CD8-positive, alpha-beta memory T cell (primary cell): Measurements from ENCODE around the gene BFSP2. TPM values are rescaled to one million over a fixed set of nuclear protein-coding genes. Genes with fewer than 3 reads are reported as not detected.

Experiments
- CTCF ChIA-PET: fragments of 350-600 bp; sonication (Branson Sonifier 250); formaldehyde crosslinking; loops from one replicate; lab custom pipeline; 2021; ENCODE audit warnings: antibody characterized with exemption; lab: Charles Lee
- POLR2A ChIA-PET: fragments of 350-600 bp; sonication (Branson Sonifier 250); formaldehyde crosslinking; loops from one replicate; lab custom pipeline; 2021; ENCODE audit warnings: antibody characterized with exemption; lab: Charles Lee
- DNase-seq, 5 donors: peaks; one replicate each; pipeline versions ENCODE4 v3.0.0 to v3.0.0-alpha.2; 2020 to 2022; ENCODE audit warnings: mixed read lengths in 1 of 5
- H3K27ac ChIP-seq: one replicate; pipeline ENCODE4 v1.7.0; 2013; ENCODE audit warnings: low read depth, mild to moderate bottlenecking, low read length, moderate library complexity
- H3K27me3 ChIP-seq: 2 replicates; pipeline ENCODE4 v1.7.0; 2013; ENCODE audit warnings: low read length, mild to moderate bottlenecking; ENCODE audit not compliant: insufficient read depth, poor library complexity, severe bottlenecking
- H3K36me3 ChIP-seq: 2 replicates; pipeline ENCODE4 v1.7.0; 2013; ENCODE audit warnings: mild to moderate bottlenecking, low read length, moderate library complexity; ENCODE audit not compliant: insufficient read depth
- H3K4me1 ChIP-seq: 2 replicates; pipeline ENCODE4 v1.7.0; 2013; ENCODE audit warnings: mild to moderate bottlenecking, low read length, moderate library complexity; ENCODE audit not compliant: insufficient read depth
- H3K4me3 ChIP-seq: 2 replicates; pipeline ENCODE4 v1.7.0; 2013; ENCODE audit warnings: mild to moderate bottlenecking, low read length
- H3K9me3 ChIP-seq: 2 replicates; pipeline ENCODE4 v1.7.0; 2013; ENCODE audit warnings: mild to moderate bottlenecking, low read length
- H3K27ac Mint-ChIP-seq, 8 donors: one replicate each; pipeline ENCODE4 v1.8.0; 2020 to 2021; ENCODE audit warnings: mixed read lengths in 8 of 8, mild to moderate bottlenecking in 6 of 8, inconsistent platforms in 3 of 8, moderate library complexity in 3 of 8
- H3K27me3 Mint-ChIP-seq, 2 donors: one replicate each; pipeline ENCODE4 v1.8.0; 2020 to 2021; ENCODE audit warnings: mixed read lengths in 2 of 2, mild to moderate bottlenecking in 1 of 2, moderate library complexity in 1 of 2
- H3K36me3 Mint-ChIP-seq, 3 donors: one replicate each; pipeline ENCODE4 v1.8.0; 2020 to 2021; ENCODE audit warnings: mixed read lengths in 3 of 3, inconsistent platforms in 1 of 3, mild to moderate bottlenecking in 1 of 3
- H3K4me1 Mint-ChIP-seq, 3 donors: one replicate each; pipeline ENCODE4 v1.8.0; 2020 to 2021; ENCODE audit warnings: mixed read lengths in 3 of 3, inconsistent platforms in 1 of 3, mild to moderate bottlenecking in 1 of 3
- H3K4me3 Mint-ChIP-seq, 7 donors: one replicate each; pipeline ENCODE4 v1.8.0; 2020 to 2021; ENCODE audit warnings: mixed read lengths in 7 of 7, mild to moderate bottlenecking in 6 of 7, moderate library complexity in 4 of 7, inconsistent platforms in 2 of 7
- H3K9me3 Mint-ChIP-seq, 5 donors: one replicate each; pipeline ENCODE4 v1.8.0; 2020 to 2022; ENCODE audit warnings: mixed read lengths in 5 of 5, mild to moderate bottlenecking in 3 of 5, moderate library complexity in 2 of 5, inconsistent platforms in 1 of 5
- polyA plus RNA-seq: library from polyadenylated mRNA; unstranded; fragments of 300-500 nt; fragmentation: Illumina TruSeq; gene quantifications from one replicate; pipeline ENCODE4 v1.2.3, GENCODE V29; 2021
- total RNA-seq, 2 experiments: library from RNA; stranded (reverse); gene quantifications; one replicate each; pipeline ENCODE4 v1.2.3, GENCODE V29; 2021

The BFSP2 gene
- total and polyA plus RNA-seq, 3 experiments from 2014 or later = 0.82 TPM; not detected in 2

DNA sequence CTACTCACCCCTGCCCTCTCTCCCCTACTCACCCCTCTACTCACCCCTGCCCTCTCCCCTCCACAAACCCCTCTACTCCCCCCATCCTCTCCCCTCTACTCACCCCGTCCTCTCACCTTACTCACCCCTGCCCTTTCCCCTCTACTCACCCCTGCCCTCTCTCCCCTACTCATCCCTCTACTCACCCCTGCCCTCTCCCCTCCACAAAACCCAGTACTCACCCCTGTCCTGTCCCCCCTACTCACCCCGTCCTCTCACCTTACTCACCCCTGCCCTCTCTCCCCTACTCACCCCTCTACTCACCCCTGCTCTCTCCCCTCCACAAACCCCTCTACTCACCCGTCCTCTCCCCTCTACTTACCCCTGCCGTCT, 14.2 kb downstream of the BFSP2 start:
- no peaks in the 10 kb centered on the region for H3K9me3 Mint-ChIP-seq
- H3K4me1 Mint-ChIP-seq = peaks cover 0 to 8% (median 5%) of the 10 kb centered on the region in 3 donors
- Histone ChIP-seq H3K36me3 (no peaks in the 10 kb centered on the region), H3K4me1 (no peaks in the 10 kb centered on the region), H3K4me3 (no peak overlapping the region), H3K27me3 (no peaks in the 10 kb centered on the region), H3K9me3 (no peaks in the 10 kb centered on the region), H3K27ac (no peak overlapping the region)
- no peak for DNase-seq
- ChIA-PET CTCF (no interaction called here), POLR2A (no interaction called here)
- no peak overlapping the region for H3K4me3 Mint-ChIP-seq
- no peaks in the 10 kb centered on the region for H3K36me3 Mint-ChIP-seq
- peaks cover 3 to 4% of the 10 kb centered on the region in 2 donors for H3K27me3 Mint-ChIP-seq
- H3K27ac Mint-ChIP-seq = no peak overlapping the region

DNA sequence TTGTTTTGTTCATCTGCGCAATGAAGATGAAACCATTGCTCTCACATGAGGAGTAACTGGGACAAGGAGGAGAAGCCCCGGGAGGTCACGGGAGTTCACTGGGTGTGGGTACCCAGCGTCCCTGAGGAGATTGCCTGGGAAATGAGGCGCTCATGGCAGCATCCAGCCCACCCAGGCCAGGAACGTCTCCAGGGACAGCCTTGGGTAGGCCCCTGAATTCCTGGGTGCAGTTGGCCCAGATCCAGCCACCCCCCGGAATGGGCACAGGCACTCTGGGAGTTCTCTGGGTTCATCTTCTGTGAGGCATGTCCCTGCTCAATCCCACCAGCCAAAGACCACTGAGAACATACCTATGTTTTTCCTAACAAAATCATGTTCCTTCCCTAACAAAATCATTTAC, 18.5 kb downstream of the BFSP2 start:
- Mint-ChIP-seq H3K4me3 (no peak overlapping the region), H3K27me3 (no peaks in the 10 kb centered on the region), H3K36me3 (no peaks in the 10 kb centered on the region), H3K9me3 (no peaks in the 10 kb centered on the region), H3K4me1 (peaks cover 0 to 4% (median 0%) of the 10 kb centered on the region in 3 donors), H3K27ac (no peak overlapping the region)
- Histone ChIP-seq H3K4me1 (no peaks in the 10 kb centered on the region), H3K27ac (no peak overlapping the region), H3K9me3 (no peaks in the 10 kb centered on the region), H3K27me3 (no peaks in the 10 kb centered on the region), H3K4me3 (no peak overlapping the region), H3K36me3 (no peaks in the 10 kb centered on the region)
- ChIA-PET POLR2A (no interaction called here), CTCF (no interaction called here)
- no peak for DNase-seq

DNA sequence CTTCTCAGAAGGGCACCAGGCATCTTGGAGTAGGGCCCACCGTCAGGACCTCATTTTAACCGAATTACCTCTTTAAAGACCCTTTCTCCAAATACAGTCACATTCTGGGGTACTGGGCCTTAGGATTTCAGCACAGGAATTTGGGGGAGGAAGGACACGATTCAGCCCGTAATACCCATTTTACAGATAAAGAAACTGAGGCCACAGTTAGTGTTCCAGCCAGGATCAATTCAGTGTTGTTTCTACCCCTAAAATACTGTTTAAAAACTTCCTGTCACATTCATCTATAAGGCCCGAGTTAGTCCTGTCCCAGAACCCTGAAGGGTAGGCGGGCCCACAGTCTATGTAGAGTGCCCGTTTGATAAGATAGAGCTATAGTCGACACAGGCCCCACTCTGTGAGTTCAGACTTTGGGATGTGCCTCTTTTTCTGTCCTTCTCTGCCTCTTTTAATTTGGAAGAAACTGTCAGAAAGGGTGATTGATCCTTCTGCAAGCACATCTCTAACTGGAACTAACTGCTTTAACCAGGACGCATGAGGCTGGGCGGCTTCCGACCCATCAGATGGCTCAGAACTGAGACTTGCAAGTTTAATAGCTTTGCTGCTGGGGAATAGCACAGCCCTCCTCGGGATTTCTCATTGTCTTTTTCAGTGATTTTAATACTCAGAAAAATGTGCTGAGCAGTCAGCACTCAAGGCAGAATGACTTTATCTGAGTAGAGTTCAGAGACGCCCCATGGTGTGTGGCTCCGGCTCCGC, 19.5 kb downstream of the BFSP2 start:
- Histone ChIP-seq H3K9me3 (no peaks in the 10 kb centered on the region), H3K4me1 (no peaks in the 10 kb centered on the region), H3K4me3 (no peak overlapping the region), H3K36me3 (no peaks in the 10 kb centered on the region), H3K27me3 (no peaks in the 10 kb centered on the region), H3K27ac (no peak overlapping the region)
- Mint-ChIP-seq H3K4me1 (peaks cover 2 to 4% (median 4%) of the 10 kb centered on the region in 3 donors), H3K9me3 (no peaks in the 10 kb centered on the region), H3K27ac (peak overlapping the region in 1 of 8 donors; percentile 22), H3K4me3 (no peak overlapping the region), H3K36me3 (no peaks in the 10 kb centered on the region), H3K27me3 (no peaks in the 10 kb centered on the region)
- ChIA-PET POLR2A (no interaction called here), CTCF (no interaction called here)
- DNase-seq = no peak

DNA sequence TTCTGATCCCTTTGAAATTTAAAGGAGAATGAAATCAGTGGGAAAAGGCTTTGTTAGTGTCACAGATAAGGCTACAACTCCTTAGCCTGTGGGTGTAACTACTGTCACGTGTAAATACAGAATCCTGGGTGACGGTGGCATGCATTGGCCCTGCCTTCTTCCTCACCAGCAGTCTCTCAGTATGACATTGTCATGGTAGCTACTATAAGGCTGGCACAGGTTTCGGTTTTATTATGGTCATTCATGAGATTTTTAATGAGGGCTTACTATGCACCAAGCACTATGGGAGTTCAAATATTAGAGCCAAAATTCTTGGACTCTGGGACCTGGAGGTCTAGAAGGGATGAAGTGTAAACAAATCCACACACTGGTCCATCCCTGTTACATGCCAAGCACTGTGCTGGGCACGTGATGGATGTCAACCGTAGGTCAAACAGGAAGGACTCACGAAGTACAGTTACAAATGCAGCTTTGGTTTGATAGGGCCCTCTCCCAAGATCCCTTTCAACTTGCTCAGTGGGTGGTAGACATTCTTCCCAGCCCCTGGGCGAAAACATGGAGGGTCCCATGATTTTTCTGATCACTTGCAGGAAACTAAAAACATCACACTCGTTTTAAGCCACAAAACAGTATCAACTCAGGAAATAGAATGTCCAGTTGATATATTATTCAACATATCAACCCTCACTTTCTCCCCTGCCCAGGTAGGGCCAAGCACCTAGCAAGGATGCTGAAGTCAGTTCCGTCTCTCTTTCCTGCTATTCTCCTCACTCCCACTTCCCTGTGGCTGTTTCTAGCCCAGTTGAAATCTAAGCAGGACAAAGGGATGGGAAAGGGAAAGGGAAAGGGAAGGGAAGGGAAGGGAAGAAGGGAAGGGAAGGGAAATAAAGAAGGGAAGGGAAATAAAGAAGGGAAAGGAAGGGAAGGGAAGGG, 25.3 kb downstream of the BFSP2 start:
- Histone ChIP-seq H3K27me3 (no peaks in the 10 kb centered on the region), H3K9me3 (no peaks in the 10 kb centered on the region), H3K4me3 (no peak overlapping the region), H3K36me3 (no peaks in the 10 kb centered on the region), H3K27ac (no peak overlapping the region), H3K4me1 (no peaks in the 10 kb centered on the region)
- ChIA-PET CTCF (interaction anchor here (1.0 to 2.1 kb wide), 8 partner anchors 10 to 702 kb away, joined by 3 to 31 read pairs (median 3); no protein-coding TSS in a partner anchor), POLR2A (no interaction called here)
- DNase-seq = no peak
- peaks cover 0 to 4% of the 10 kb centered on the region in 2 donors for H3K27me3 Mint-ChIP-seq
- H3K9me3 Mint-ChIP-seq = no peaks in the 10 kb centered on the region
- H3K4me1 Mint-ChIP-seq = peaks cover 2 to 4% (median 4%) of the 10 kb centered on the region in 3 donors
- no peaks in the 10 kb centered on the region for H3K36me3 Mint-ChIP-seq
- H3K4me3 Mint-ChIP-seq = no peak overlapping the region
- peak overlapping the region in 1 of 8 donors; percentile 27 for H3K27ac Mint-ChIP-seq

DNA sequence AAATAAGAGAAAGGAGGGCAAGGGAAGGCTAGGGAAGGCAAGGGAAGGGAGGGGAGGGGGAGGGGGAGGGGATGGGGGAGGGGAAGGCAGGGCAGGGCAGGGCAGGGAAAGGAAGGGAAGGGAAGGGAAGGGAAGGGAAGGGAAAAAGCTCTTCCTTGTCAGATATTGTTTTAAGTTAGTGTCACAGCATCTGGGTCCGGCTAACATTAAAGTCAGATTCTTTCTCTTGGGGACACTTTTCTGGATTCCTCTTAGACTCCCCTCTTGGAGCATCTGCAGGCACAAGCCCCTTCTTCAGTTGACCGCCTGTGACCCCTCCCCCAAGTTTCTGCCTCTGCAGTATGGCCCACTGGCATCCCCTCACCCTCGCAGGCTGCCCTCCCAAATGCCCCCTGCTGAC, 26.0 kb downstream of the BFSP2 start:
- H3K27ac ChIP-seq = no peak overlapping the region
- Mint-ChIP-seq H3K27ac (peak overlapping the region in 2 of 8 donors; percentile 28 to 85), H3K9me3 (no peaks in the 10 kb centered on the region), H3K4me3 (no peak overlapping the region), H3K4me1 (peaks cover 2 to 4% (median 4%) of the 10 kb centered on the region in 3 donors), H3K36me3 (peaks cover 0 to 1% (median 0%) of the 10 kb centered on the region in 3 donors), H3K27me3 (peaks cover 0 to 4% of the 10 kb centered on the region in 2 donors)
- H3K27me3 ChIP-seq = no peaks in the 10 kb centered on the region
- H3K4me1 ChIP-seq = no peaks in the 10 kb centered on the region
- H3K9me3 ChIP-seq = no peaks in the 10 kb centered on the region
- H3K36me3 ChIP-seq = no peaks in the 10 kb centered on the region
- CTCF ChIA-PET = interaction anchor here (1.3 kb wide), 1 partner anchor 10 kb away, joined by 3 read pairs; no protein-coding TSS in a partner anchor
- H3K4me3 ChIP-seq = no peak overlapping the region
- POLR2A ChIA-PET = no interaction called here
- DNase-seq = no peak

DNA sequence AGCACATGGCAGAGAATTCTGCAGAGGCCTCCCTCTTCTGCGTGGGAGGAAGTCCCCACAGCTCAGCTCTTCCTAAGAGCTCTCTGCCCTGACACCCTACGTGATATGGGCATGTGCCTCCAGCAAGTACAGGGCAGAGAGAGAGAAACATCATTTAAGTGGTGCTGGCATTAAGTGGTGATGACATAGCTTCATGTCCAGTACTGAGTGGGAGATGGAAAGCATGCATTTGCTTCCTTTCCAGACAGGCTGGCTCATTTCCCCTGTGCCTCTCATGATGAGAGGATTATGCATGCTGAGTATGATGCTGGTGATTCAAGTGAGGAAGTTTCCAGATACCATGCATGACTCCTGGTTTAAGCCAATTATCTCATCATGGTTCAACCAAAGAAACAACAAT, 26.9 kb downstream of the BFSP2 start:
- H3K27ac Mint-ChIP-seq = no peak overlapping the region
- Histone ChIP-seq H3K27ac (no peak overlapping the region), H3K4me1 (no peaks in the 10 kb centered on the region), H3K27me3 (no peaks in the 10 kb centered on the region), H3K9me3 (no peaks in the 10 kb centered on the region), H3K36me3 (no peaks in the 10 kb centered on the region), H3K4me3 (no peak overlapping the region)
- no peak overlapping the region for H3K4me3 Mint-ChIP-seq
- no peak for DNase-seq
- ChIA-PET CTCF (interaction anchor here (0.9 to 1.3 kb wide), 2 partner anchors 9 to 700 kb away, joined by 3 to 4 read pairs; no protein-coding TSS in a partner anchor), POLR2A (no interaction called here)
- peaks cover 0 to 1% (median 0%) of the 10 kb centered on the region in 3 donors for H3K36me3 Mint-ChIP-seq
- peaks cover 2 to 4% (median 4%) of the 10 kb centered on the region in 3 donors for H3K4me1 Mint-ChIP-seq
- no peaks in the 10 kb centered on the region for H3K9me3 Mint-ChIP-seq
- peaks cover 0 to 4% of the 10 kb centered on the region in 2 donors for H3K27me3 Mint-ChIP-seq

DNA sequence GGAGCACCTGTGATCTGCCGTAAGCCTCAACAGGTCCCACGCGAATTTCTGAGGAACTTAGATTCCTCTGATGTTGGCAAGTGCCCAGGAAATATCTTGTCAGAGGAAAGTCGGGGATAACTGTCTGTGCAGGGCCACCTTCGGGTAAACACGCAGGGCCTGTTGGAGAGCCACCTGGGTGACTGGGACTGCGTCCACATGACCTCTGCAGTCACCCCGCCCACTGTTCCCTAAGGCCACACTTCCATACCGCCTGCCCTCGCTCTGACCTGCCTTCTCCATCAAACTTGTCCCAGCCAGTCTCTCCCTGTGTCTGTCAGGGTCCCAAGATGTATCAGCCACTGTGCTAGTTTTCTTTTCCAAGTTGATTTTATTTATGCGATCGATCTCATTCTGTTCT, 28.7 kb downstream of the BFSP2 start:
- Mint-ChIP-seq H3K4me3 (no peak overlapping the region), H3K27ac (no peak overlapping the region), H3K36me3 (peaks cover 0 to 1% (median 0%) of the 10 kb centered on the region in 3 donors), H3K4me1 (peaks cover 2 to 3% (median 3%) of the 10 kb centered on the region in 3 donors), H3K9me3 (no peaks in the 10 kb centered on the region), H3K27me3 (peaks cover 0 to 4% of the 10 kb centered on the region in 2 donors)
- no peaks in the 10 kb centered on the region for H3K36me3 ChIP-seq
- no peaks in the 10 kb centered on the region for H3K4me1 ChIP-seq
- H3K27ac ChIP-seq = no peak overlapping the region
- ChIA-PET CTCF (no interaction called here), POLR2A (no interaction called here)
- no peaks in the 10 kb centered on the region for H3K27me3 ChIP-seq
- H3K9me3 ChIP-seq = no peaks in the 10 kb centered on the region
- no peak overlapping the region for H3K4me3 ChIP-seq
- no peak for DNase-seq

DNA sequence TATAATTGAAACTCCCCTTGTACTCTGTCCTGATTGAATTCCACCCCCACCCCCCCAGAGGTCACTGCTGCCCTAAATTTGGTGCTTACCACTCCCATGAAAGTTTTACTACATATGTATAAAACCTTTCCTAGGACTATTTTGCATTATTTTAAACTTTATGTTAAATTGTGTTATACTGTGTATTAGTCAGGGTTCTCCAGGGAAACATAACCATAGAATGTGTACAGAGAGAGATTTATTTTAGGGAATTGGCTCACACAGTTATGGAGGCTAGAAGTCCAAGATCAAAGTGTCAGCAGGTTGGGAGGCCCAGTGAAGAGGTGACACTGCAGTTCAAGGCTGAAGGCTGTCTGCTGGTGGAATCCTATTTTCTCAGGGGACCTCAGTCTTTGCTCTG, 29.2 kb downstream of the BFSP2 start:
- Histone ChIP-seq H3K36me3 (no peaks in the 10 kb centered on the region), H3K27ac (no peak overlapping the region), H3K4me3 (no peak overlapping the region), H3K27me3 (no peaks in the 10 kb centered on the region), H3K4me1 (no peaks in the 10 kb centered on the region), H3K9me3 (no peaks in the 10 kb centered on the region)
- H3K36me3 Mint-ChIP-seq = peaks cover 0 to 1% (median 0%) of the 10 kb centered on the region in 3 donors
- ChIA-PET POLR2A (no interaction called here), CTCF (no interaction called here)
- peak overlapping the region in 1 of 8 donors; percentile 3 for H3K27ac Mint-ChIP-seq
- H3K9me3 Mint-ChIP-seq = no peaks in the 10 kb centered on the region
- no peak overlapping the region for H3K4me3 Mint-ChIP-seq
- DNase-seq = no peak
- H3K27me3 Mint-ChIP-seq = peaks cover 0 to 4% of the 10 kb centered on the region in 2 donors
- no peaks in the 10 kb centered on the region for H3K4me1 Mint-ChIP-seq
